ENCODE measurements around the gene SMARCC1.

Gene SMARCC1

GRCh38 chr3:47643092-47643491, 138.6 kb downstream of the SMARCC1 start:
- peaks cover 0 to 6% (median 2%) of the 10 kb centered on the region in 4 donors for H3K4me1 ChIP-seq
- intact Hi-C loops (cut with DNase I; ENCODE audit: low total_unique reads) = no loop called here
- H3K4me3 ChIP-seq = no peak overlapping the region
- no peaks in the 10 kb centered on the region for H3K9me3 ChIP-seq
- no peak for TF ChIP-seq CTCF (IDR thresholded peaks at IDR 0.05)
- peaks cover 22 to 25% (median 24%) of the 10 kb centered on the region in 3 donors for H3K36me3 ChIP-seq
- no peaks in the 10 kb centered on the region for H3K27me3 ChIP-seq
- no peak for DNase-seq
- no peak overlapping the region for H3K27ac ChIP-seq

GRCh38 chr3:47641739-47642138, 140.0 kb downstream of the SMARCC1 start:
- no peak for TF ChIP-seq CTCF (IDR thresholded peaks at IDR 0.05)
- DNase-seq = no peak
- peaks cover 0 to 3% (median 0%) of the 10 kb centered on the region in 4 donors for H3K4me1 ChIP-seq
- peaks cover 32 to 37% (median 33%) of the 10 kb centered on the region in 3 donors for H3K36me3 ChIP-seq
- H3K27me3 ChIP-seq = no peaks in the 10 kb centered on the region
- intact Hi-C loops (cut with DNase I; ENCODE audit: low total_unique reads) = no loop called here
- H3K9me3 ChIP-seq = no peaks in the 10 kb centered on the region
- H3K27ac ChIP-seq = no peak overlapping the region
- H3K4me3 ChIP-seq = no peak overlapping the region

- Histone ChIP-seq H3K27me3 (no peaks in the 10 kb centered on the region), H3K27ac (no peak overlapping the region), H3K9me3 (no peaks in the 10 kb centered on the region), H3K4me3 (no peak overlapping the region), H3K36me3 (peaks cover 22 to 51% (median 50%) of the 10 kb centered on the region in 3 donors), H3K4me1 (peaks cover 0 to 10% (median 5%) of the 10 kb centered on the region in 4 donors)
- intact Hi-C loops (cut with DNase I; ENCODE audit: low total_unique reads) = no loop called here
- TF ChIP-seq CTCF (IDR thresholded peaks at IDR 0.05) = no peak
- no peak for DNase-seq
Observed at GRCh38 chr3:47636921-47637320, 144.8 kb downstream of the SMARCC1 start.

GRCh38 chr3:47636225-47636624, 145.5 kb downstream of the SMARCC1 start:
- peaks cover 29 to 53% (median 52%) of the 10 kb centered on the region in 3 donors for H3K36me3 ChIP-seq
- intact Hi-C loops (cut with DNase I; ENCODE audit: low total_unique reads) = no loop called here
- no peak overlapping the region for H3K27ac ChIP-seq

GRCh38 chr3:47635536-47635935, 146.2 kb downstream of the SMARCC1 start:
- no peaks in the 10 kb centered on the region for H3K9me3 ChIP-seq
- peaks cover 0 to 10% (median 5%) of the 10 kb centered on the region in 4 donors for H3K4me1 ChIP-seq
- intact Hi-C loops (cut with DNase I; ENCODE audit: low total_unique reads) = no loop called here
- no peak overlapping the region for H3K4me3 ChIP-seq
- TF ChIP-seq CTCF (IDR thresholded peaks at IDR 0.05) = no peak
- H3K36me3 ChIP-seq = peaks cover 35 to 58% (median 56%) of the 10 kb centered on the region in 3 donors
- H3K27me3 ChIP-seq = no peaks in the 10 kb centered on the region
- DNase-seq = no peak
- H3K27ac ChIP-seq = no peak overlapping the region

More at GRCh38 chr3:47636225-47636624, 145.5 kb downstream of the SMARCC1 start:
- DNase-seq = no peak
- no peaks in the 10 kb centered on the region for H3K9me3 ChIP-seq
- H3K27me3 ChIP-seq = no peaks in the 10 kb centered on the region
- H3K4me3 ChIP-seq = no peak overlapping the region
- no peak for TF ChIP-seq CTCF (IDR thresholded peaks at IDR 0.05)
- H3K4me1 ChIP-seq = peaks cover 0 to 10% (median 5%) of the 10 kb centered on the region in 4 donors

- Histone ChIP-seq H3K36me3 (peaks cover 35 to 63% (median 61%) of the 10 kb centered on the region in 3 donors), H3K27me3 (no peaks in the 10 kb centered on the region), H3K4me1 (peaks cover 0 to 10% (median 5%) of the 10 kb centered on the region in 4 donors), H3K9me3 (no peaks in the 10 kb centered on the region), H3K27ac (no peak overlapping the region), H3K4me3 (no peak overlapping the region)
- DNase-seq = no peak
- TF ChIP-seq CTCF (IDR thresholded peaks at IDR 0.05) = no peak
- intact Hi-C loops (cut with DNase I; ENCODE audit: low total_unique reads) = no loop called here
Observed at GRCh38 chr3:47634996-47635395, 146.7 kb downstream of the SMARCC1 start.
